Ectodermal cell (in vitro differentiated cells): ENCODE data around the gene FGD3.

Experiments used
- H3K27ac ChIP-seq: 2 replicates; pipeline ENCODE4 v1.7.0; 2013; ENCODE audit warnings: mild to moderate bottlenecking, low read depth, low read length; ENCODE audit not compliant: insufficient read depth, poor library complexity, severe bottlenecking
- H3K27me3 ChIP-seq: 2 replicates; pipeline ENCODE4 v1.7.0; 2013; ENCODE audit warnings: mild to moderate bottlenecking, low read length; ENCODE audit not compliant: insufficient read depth, control insufficient read depth, poor library complexity, severe bottlenecking
- H3K36me3 ChIP-seq: one replicate; pipeline ENCODE4 v1.7.0; 2013; ENCODE audit warnings: low read length; ENCODE audit not compliant: control insufficient read depth, insufficient read depth
- H3K4me1 ChIP-seq: one replicate; pipeline ENCODE4 v1.7.0; 2013; ENCODE audit warnings: low read length; ENCODE audit not compliant: control insufficient read depth, insufficient read depth
- H3K4me3 ChIP-seq: 2 replicates; pipeline ENCODE4 v1.7.0; 2013; ENCODE audit warnings: low read depth, low read length, control low read depth; ENCODE audit not compliant: insufficient read depth
- H3K9me3 ChIP-seq: 2 replicates; pipeline ENCODE4 v1.7.0; 2013; ENCODE audit warnings: mild to moderate bottlenecking, low read length, moderate library complexity; ENCODE audit not compliant: control insufficient read depth
- WGBS, 2 experiments: methylation state at CpG; one replicate each; pipeline ENCODE4 v1.1.7; 2013; ENCODE audit warnings: missing lambda C conversion rate in 2 of 2; 5-methylcytosine and 5-hydroxymethylcytosine counted together

The FGD3 gene

DNA sequence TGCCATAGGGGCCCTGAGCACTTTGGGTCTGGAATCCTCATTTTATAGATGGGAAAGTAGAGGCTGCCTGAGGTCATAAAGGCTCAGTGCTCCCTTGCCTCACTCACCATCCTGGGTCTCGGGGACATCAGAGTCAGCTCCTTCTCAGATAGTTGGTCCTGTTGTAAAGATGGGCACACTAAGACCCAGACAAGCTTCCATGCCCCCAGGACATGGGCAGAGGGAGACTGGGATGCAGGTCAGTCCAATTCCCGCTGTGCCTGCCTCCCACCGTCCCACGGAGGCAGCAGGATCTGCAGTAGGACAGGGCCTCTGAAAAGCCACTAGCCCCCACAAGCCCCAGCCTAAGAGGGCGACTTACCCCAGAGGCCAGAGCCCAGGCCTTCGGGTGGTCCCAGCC is 92.1 kb downstream of the FGD3 start:
- Histone ChIP-seq H3K9me3 (no peaks in the 10 kb centered on the region), H3K27ac (no peak overlapping the region), H3K4me1 (peaks cover 13% of the 10 kb centered on the region), H3K4me3 (no peak overlapping the region), H3K36me3 (no peaks in the 10 kb centered on the region), H3K27me3 (no peaks in the 10 kb centered on the region)
- WGBS, 2 experiments = 89 to 92% methylated on average over 6 of the region's 6 CpGs

DNA sequence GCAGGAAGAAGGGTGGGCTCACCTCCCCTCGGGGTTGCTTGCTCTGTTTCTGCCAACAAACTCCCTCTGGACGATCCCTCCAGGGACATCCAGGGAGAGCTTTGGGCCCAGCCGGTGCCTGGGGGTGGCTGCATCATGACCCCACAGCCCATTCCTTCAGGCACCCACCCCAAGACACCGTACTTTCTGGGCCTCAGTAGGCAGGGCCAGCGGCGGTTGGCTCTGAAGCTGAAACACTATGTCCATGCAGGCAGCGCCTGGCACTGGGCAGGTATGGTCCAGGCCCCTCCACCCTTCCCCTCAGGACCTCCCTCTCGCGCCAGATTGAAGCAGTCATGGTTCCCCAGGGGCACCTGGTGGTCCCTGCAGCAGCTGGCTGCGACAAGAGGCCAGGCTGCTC is 92.7 kb downstream of the FGD3 start:
- Histone ChIP-seq H3K4me1 (peaks cover 13% of the 10 kb centered on the region), H3K9me3 (no peaks in the 10 kb centered on the region), H3K27me3 (no peaks in the 10 kb centered on the region), H3K36me3 (no peaks in the 10 kb centered on the region), H3K27ac (no peak overlapping the region), H3K4me3 (no peak overlapping the region)
- WGBS, 2 experiments = 87 to 88% methylated on average over 10 of the region's 10 CpGs

DNA sequence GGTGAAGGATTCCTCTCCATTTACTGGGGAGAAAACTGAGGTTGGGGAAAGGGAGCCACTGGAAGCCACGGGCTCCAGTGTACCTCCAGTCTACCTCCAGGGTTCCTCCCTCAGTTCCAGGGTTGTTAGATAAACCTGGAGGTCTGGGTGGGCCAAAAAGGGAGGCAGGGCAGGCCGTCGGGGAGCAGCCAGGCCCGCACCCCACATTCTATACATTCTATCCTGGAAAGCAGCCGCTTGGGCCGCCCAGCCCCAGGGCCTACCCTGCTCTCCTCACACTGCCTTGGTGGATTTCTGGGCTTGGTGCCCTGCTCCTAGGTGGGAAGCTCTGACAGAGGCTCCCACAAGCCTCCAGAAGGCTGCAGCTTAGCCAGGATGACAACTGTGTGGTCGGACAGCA is 93.1 kb downstream of the FGD3 start:
- no peaks in the 10 kb centered on the region for H3K36me3 ChIP-seq
- H3K27me3 ChIP-seq = no peaks in the 10 kb centered on the region
- no peak overlapping the region for H3K4me3 ChIP-seq
- H3K27ac ChIP-seq = no peak overlapping the region
- WGBS, 2 experiments = 91 to 94% methylated on average over 7 of the region's 7 CpGs
- peaks cover 13% of the 10 kb centered on the region for H3K4me1 ChIP-seq
- H3K9me3 ChIP-seq = no peaks in the 10 kb centered on the region

DNA sequence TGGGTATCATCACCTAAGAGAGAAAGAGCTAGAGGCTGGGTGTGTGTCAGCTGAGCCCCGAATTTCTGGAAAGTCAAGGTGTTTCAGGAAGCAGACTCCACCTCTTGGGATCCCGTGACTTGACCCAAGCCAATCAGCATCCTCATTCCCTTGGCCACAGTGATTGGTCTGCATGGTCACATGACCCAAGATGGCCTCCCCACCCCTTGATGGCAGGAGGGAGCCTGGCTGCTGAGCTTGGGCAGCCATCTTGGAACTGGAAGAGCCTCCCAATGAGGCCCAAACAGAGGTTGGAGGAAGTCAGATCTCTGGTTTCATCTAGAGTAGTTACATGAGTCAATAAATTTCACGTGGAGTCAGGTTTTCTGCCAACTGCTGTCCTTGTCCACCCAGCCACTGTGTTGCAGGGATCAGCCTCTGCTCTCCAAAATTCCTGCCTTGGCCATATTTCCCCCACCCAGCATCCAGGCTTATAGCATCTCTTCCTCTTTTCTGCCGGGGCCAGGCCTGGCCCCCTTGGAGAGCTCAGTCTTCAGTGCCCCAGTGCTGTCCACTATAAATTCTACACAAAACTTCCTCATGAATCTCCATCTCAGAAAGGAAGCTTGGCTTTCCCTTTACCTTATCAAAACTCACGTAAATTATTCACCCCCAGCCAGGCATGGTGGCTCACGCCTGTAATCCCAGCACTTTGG is 93.9 kb downstream of the FGD3 start:
- Histone ChIP-seq H3K4me1 (peaks cover 13% of the 10 kb centered on the region), H3K9me3 (no peaks in the 10 kb centered on the region), H3K27ac (no peak overlapping the region), H3K4me3 (no peak overlapping the region), H3K27me3 (no peaks in the 10 kb centered on the region), H3K36me3 (no peaks in the 10 kb centered on the region)
- WGBS, 2 experiments = 91 to 95% methylated on average over 6 of the region's 6 CpGs

DNA sequence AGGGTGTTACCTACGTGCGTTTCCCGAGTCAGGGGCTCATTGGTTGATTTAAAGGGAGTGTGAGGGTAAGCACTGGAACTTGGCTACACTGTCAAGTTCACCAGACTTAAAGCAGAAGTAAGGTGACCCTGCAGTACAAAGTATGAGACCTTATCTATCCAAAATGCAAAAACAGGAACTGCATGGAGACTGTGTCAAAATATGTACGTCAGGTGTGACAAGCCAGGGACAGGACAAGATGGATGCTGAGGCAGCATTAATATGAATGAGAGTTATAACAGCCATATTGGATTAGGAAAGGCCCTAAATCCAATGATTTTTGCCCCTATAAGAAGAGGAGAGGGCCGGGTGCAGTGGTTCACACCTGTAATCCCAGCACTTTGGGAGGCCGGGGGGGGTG is 95.8 kb downstream of the FGD3 start:
- Histone ChIP-seq H3K4me1 (no peaks in the 10 kb centered on the region), H3K27ac (no peak overlapping the region)
- WGBS, 2 experiments = 93 to 94% methylated on average over 6 of the region's 6 CpGs

DNA sequence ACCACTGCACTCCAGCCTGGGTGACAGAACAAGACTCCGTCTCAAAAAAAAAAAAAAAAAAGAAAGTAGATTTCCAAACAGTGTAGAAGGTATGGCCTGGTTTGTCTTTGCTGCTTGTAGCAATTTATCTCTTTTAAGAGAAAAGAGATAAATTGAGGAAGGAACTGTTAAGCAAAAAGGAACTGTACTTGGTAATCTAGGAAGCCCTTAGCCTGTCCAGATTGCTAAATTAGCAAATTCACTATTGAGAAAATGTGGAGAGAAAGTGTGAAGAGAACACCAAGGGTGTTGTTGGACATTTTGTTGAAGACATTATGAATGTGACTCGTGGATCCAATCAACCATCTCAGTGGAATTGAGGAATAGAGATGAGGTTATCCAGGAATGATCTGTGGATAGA is 98.2 kb downstream of the FGD3 start:
- H3K27ac ChIP-seq = no peak overlapping the region
- H3K9me3 ChIP-seq = no peaks in the 10 kb centered on the region
- no peaks in the 10 kb centered on the region for H3K27me3 ChIP-seq
- 92 to 93% methylated on average over 2 of the region's 2 CpGs for WGBS, 2 experiments
- no peak overlapping the region for H3K4me3 ChIP-seq
- no peaks in the 10 kb centered on the region for H3K36me3 ChIP-seq
- H3K4me1 ChIP-seq = no peaks in the 10 kb centered on the region

More for the DNA sequence above, 95.8 kb downstream of the FGD3 start:
- Histone ChIP-seq H3K9me3 (no peaks in the 10 kb centered on the region), H3K4me3 (no peak overlapping the region), H3K27me3 (no peaks in the 10 kb centered on the region), H3K36me3 (no peaks in the 10 kb centered on the region)

DNA sequence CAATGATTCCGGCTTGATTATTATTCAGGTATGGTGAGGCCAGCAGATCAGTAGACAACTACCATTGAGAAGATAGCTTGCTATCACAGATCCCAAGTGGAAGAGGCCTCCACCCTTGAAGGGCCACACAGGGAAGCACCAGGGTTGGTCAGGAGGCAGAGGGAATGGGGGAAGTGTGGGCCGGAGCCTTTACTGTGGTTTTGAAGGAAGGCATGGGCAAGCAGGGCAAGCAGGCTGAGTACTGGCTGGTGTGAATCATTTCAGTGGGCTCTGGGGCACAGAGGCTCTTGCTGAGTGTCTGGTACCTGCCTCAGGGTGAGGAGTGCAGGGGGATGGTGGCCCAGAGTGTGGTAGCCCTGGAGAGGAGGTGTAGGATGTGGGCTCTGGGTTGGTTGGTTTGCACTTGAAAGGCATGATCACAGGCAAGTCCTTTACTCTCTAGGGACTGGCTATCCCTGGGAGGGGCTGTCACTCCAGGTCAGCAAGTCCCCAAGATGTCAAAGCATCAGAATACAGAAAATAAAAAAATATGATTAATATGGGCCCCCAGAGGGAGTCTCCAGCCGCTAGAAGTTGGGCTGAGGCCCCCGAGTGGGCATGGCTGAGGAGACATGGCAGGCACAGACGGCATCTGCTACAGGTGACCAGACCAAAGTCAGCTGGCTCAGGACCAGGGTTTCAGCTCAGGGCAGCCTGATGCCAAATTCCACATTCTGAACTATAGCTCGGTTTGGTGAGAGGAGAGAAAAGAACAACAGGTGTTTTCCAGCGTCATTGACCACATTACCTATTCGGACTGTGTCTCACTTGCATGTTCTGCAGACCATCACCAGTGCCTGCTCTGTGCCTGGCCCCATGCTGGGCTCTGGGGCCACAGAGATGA is 101.5 kb downstream of the FGD3 start:
- WGBS, 2 experiments = 92 to 94% methylated on average over 8 of the region's 8 CpGs
- Histone ChIP-seq H3K27ac (no peak overlapping the region), H3K4me1 (peaks cover 9% of the 10 kb centered on the region), H3K36me3 (no peaks in the 10 kb centered on the region), H3K27me3 (no peaks in the 10 kb centered on the region), H3K4me3 (no peak overlapping the region), H3K9me3 (no peaks in the 10 kb centered on the region)

DNA sequence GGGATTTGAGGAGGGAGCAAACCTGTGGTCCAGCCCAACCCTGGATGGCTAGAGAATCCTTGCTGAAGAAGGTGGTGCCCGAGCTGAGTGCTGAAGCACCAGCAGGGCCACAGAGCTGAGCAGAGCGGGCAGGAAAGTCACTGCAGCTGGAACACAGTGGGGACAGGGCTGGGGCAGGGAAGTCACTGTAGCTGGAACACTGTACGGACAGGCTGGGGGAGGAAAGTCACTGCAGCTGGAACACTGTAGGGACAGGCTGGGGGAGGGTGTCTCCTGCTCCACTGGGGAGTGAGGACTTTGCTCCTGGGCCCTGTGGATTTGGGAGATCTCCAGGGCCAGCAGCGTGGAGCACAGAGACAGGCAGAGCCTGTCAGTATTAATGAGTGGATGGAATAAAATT is 102.2 kb downstream of the FGD3 start:
- H3K4me3 ChIP-seq = no peak overlapping the region

DNA sequence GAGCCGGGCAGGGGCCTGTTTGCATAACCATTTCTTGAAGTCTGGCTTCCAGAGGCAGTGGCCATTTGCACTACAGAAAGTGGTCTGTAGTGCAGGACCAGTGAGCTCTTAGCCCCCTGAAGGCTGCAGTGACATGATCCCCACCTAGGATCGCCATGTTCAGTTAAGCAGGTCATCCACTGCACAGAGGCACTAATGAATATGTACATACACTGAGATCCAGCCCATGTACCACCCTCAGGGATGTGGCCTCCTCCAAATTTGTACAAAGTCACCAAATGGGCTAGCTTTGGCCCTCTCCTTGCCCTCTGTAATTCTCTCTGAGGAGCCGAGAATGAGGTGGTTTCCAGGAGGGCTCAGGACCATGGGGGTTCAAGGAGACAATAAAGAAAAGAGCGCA is 102.9 kb downstream of the FGD3 start:
- no peaks in the 10 kb centered on the region for H3K36me3 ChIP-seq
- H3K4me3 ChIP-seq = no peak overlapping the region
- whole genome bisulfite sequencing, 2 experiments = 88 to 89% methylated on average over 4 of the region's 4 CpGs
- H3K4me1 ChIP-seq = peaks cover 11% of the 10 kb centered on the region
- H3K27me3 ChIP-seq = no peaks in the 10 kb centered on the region
- no peak overlapping the region for H3K27ac ChIP-seq
- no peaks in the 10 kb centered on the region for H3K9me3 ChIP-seq

More for the DNA sequence above, 102.2 kb downstream of the FGD3 start:
- no peaks in the 10 kb centered on the region for H3K9me3 ChIP-seq
- no peaks in the 10 kb centered on the region for H3K27me3 ChIP-seq
- WGBS, 2 experiments = 90 to 94% methylated on average over 4 of the region's 4 CpGs
- no peaks in the 10 kb centered on the region for H3K36me3 ChIP-seq
- peaks cover 11% of the 10 kb centered on the region for H3K4me1 ChIP-seq
- H3K27ac ChIP-seq = no peak overlapping the region

DNA sequence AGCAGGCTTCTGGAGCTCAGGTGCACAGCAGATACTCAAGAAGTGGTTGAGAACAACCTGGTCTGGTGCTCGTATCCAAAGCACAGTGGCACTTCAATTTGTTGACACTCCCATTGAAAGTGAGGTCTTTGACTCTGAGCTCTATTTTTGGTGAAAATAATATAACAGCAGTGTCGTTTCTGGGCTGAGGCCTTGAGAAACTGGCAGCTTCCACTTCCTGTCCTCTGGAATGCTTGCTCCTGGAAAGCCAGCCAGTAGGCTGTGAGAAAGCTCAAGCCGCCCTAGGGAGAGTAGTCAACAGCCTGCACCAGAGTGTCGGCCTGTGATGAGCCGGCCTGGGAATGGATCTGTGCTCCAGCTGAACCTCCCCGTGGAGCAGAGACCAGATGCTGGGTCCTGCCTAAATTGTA is 104.4 kb downstream of the FGD3 start:
- H3K4me3 ChIP-seq = no peak overlapping the region
- no peaks in the 10 kb centered on the region for H3K9me3 ChIP-seq
- WGBS, 2 experiments = 83 to 87% methylated on average over 6 of the region's 6 CpGs
- H3K27ac ChIP-seq = no peak overlapping the region
- no peaks in the 10 kb centered on the region for H3K36me3 ChIP-seq
- H3K27me3 ChIP-seq = no peaks in the 10 kb centered on the region
- H3K4me1 ChIP-seq = peaks cover 11% of the 10 kb centered on the region
